H1 (cell line): ENCODE results near the gene NFATC1. TPM values are rescaled to one million over a fixed set of nuclear protein-coding genes. Genes with fewer than 3 reads are reported as not detected.

ENCODE experiments used
- CTCF ChIA-PET: fragments of 300-600 bp; sonication (Branson Sonifier 250); formaldehyde crosslinking; loops from one replicate; lab custom pipeline; 2021; ENCODE audit not compliant: partially characterized antibody; lab: Charles Lee
- POLR2A ChIA-PET: fragments of 300-600 bp; sonication (Branson Sonifier 250); formaldehyde crosslinking; loops from one replicate; lab custom pipeline; 2021; ENCODE audit warnings: inconsistent platforms; ENCODE audit not compliant: partially characterized antibody; lab: Charles Lee
- DNase-seq, 2 experiments: peaks; one replicate each; pipeline versions ENCODE4 v3.0.0 to v3.0.0-alpha.2; 2010 to 2022; ENCODE audit warnings: low spot score in 2 of 2, low read depth in 1 of 2, mixed read lengths in 1 of 2
- FAIRE-seq: peaks from 2 replicates; lab custom pipeline; 2011; peaks lifted over from hg19 to GRCh38; lab: Jason Lieb, UNC
- H2AFZ ChIP-seq: 2 replicates; pipeline ENCODE4 v1.8.1; 2012; ENCODE audit warnings: low read length, inconsistent platforms
- H2AK5ac ChIP-seq: 2 replicates; pipeline ENCODE4 v1.6.1; 2013; ENCODE audit warnings: low read depth, low read length
- H2BK120ac ChIP-seq: replicated peaks from 2 replicates; pipeline ENCODE3; 2013; ENCODE audit warnings: low read depth, low read length, inconsistent platforms
- H2BK12ac ChIP-seq: 2 replicates; pipeline ENCODE4 v1.6.1; 2013; ENCODE audit warnings: low read depth, low read length
- H2BK15ac ChIP-seq: 2 replicates; pipeline ENCODE4 v1.6.1; 2013; ENCODE audit warnings: low read length
- H2BK20ac ChIP-seq: 2 replicates; pipeline ENCODE4 v1.6.1; 2013; ENCODE audit warnings: low read length
- H2BK5ac ChIP-seq: 2 replicates; pipeline ENCODE4 v1.6.1; 2013; ENCODE audit warnings: low read depth, low read length
- H3K14ac ChIP-seq: 2 replicates; pipeline ENCODE4 v1.6.1; 2013; ENCODE audit warnings: inconsistent platforms; ENCODE audit not compliant: insufficient read length
- H3K18ac ChIP-seq: 2 replicates; pipeline ENCODE4 v1.6.1; 2013; ENCODE audit warnings: low read length; ENCODE audit errors: extremely low read depth
- H3K23ac ChIP-seq: 2 replicates; pipeline ENCODE4 v1.6.1; 2013; ENCODE audit warnings: inconsistent platforms; ENCODE audit not compliant: insufficient read length
- H3K23me2 ChIP-seq: 2 replicates; pipeline ENCODE4 v1.6.1; 2013; ENCODE audit warnings: low read depth, low read length
- H3K27ac ChIP-seq: 2 replicates; pipeline ENCODE4 v1.6.1; 2011; ENCODE audit warnings: low read depth, low read length, inconsistent platforms
- H3K27me3 ChIP-seq, 4 experiments: replicated peaks in 1 of 4; 1 replicate in 1 of 4; 2 replicates in 3 of 4; pipeline versions ENCODE4 v1.6.1 to v1.8.1; 2011 to 2013; ENCODE audit warnings: low read length in 3 of 4, mild to moderate bottlenecking in 3 of 4, inconsistent platforms in 2 of 4, mixed read lengths in 2 of 4, moderate library complexity in 1 of 4; ENCODE audit not compliant: control insufficient read depth in 3 of 4, insufficient read depth in 3 of 4; ENCODE audit errors: extremely low read depth in 1 of 4
- H3K36me3 ChIP-seq, 4 experiments: 2 replicates each; pipeline versions ENCODE4 v1.6.1 to v1.8.1; 2011 to 2013; ENCODE audit warnings: mild to moderate bottlenecking in 4 of 4, low read length in 3 of 4, moderate library complexity in 2 of 4, control low read depth in 1 of 4, inconsistent platforms in 1 of 4; ENCODE audit not compliant: insufficient read depth in 4 of 4, control insufficient read depth in 2 of 4
- H3K4ac ChIP-seq: replicated peaks from 2 replicates; pipeline ENCODE3; 2013; ENCODE audit warnings: low read length, low read depth, mixed read lengths, inconsistent platforms; ENCODE audit not compliant: insufficient read length
- H3K4me1 ChIP-seq, 4 experiments: replicated peaks in 1 of 4; 1 replicate in 1 of 4; 2 replicates in 3 of 4; pipeline versions ENCODE4 v1.6.1 to v1.8.1; 2011 to 2013; ENCODE audit warnings: low read length in 3 of 4, inconsistent platforms in 2 of 4, mixed read lengths in 1 of 4; ENCODE audit not compliant: insufficient read depth in 4 of 4, control insufficient read depth in 3 of 4
- H3K4me2 ChIP-seq, 2 experiments: 2 replicates each; pipeline versions ENCODE4 v1.6.1 to v1.8.1; 2011 to 2013; ENCODE audit warnings: low read depth in 2 of 2, low read length in 2 of 2, control low read depth in 1 of 2, inconsistent platforms in 1 of 2, mild to moderate bottlenecking in 1 of 2; ENCODE audit not compliant: insufficient read depth in 1 of 2
- H3K4me3 ChIP-seq, 4 experiments: fragments of 200-600, 300-600 bp in 1 of 4; sonication (generic), shearing (Covaris generic), sonication (Bioruptor Twin) in 1 of 4; 2 replicates each; pipeline versions ENCODE4 v1.5.1 to v1.8.1; 2011 to 2016; ENCODE audit warnings: low read length in 4 of 4, low read depth in 3 of 4, control low read depth in 2 of 4, inconsistent platforms in 2 of 4, mild to moderate bottlenecking in 2 of 4, mixed read lengths in 1 of 4, moderate library complexity in 1 of 4; ENCODE audit not compliant: insufficient read depth in 2 of 4; ENCODE audit errors: extremely low read depth in 1 of 4
- H3K56ac ChIP-seq: replicated peaks from 2 replicates; pipeline ENCODE3; 2013; ENCODE audit warnings: low read depth, mild to moderate bottlenecking, mixed read lengths, low read length, inconsistent platforms; ENCODE audit not compliant: insufficient read length
- H3K79me1 ChIP-seq: 2 replicates; pipeline ENCODE4 v1.6.1; 2013; ENCODE audit warnings: low read depth, low read length, control low read depth
- H3K79me2 ChIP-seq, 2 experiments: 2 replicates each; pipeline versions ENCODE4 v1.6.1 to v1.8.1; 2012 to 2013; ENCODE audit warnings: low read length in 2 of 2, mild to moderate bottlenecking in 2 of 2, inconsistent platforms in 1 of 2; ENCODE audit not compliant: insufficient read depth in 2 of 2, control insufficient read depth in 1 of 2
- H3K9ac ChIP-seq, 4 experiments: replicated peaks in 1 of 4; 1 replicate in 1 of 4; 2 replicates in 3 of 4; pipeline versions ENCODE4 v1.6.1 to v1.8.1; 2011 to 2013; ENCODE audit warnings: low read depth in 3 of 4, low read length in 3 of 4, control low read depth in 2 of 4, mild to moderate bottlenecking in 2 of 4, moderate library complexity in 2 of 4, inconsistent platforms in 1 of 4; ENCODE audit errors: extremely low read depth in 1 of 4
- H3K9me3 ChIP-seq, 2 experiments: 2 replicates each; pipeline versions ENCODE4 v1.6.1 to v1.8.1; 2012 to 2013; ENCODE audit warnings: mild to moderate bottlenecking in 2 of 2, moderate library complexity in 2 of 2, control low read depth in 1 of 2, inconsistent platforms in 1 of 2, low read depth in 1 of 2, low read length in 1 of 2, mixed read lengths in 1 of 2; ENCODE audit not compliant: insufficient read depth in 2 of 2
- H4K20me1 ChIP-seq, 2 experiments: replicated peaks in 1 of 2; 2 replicates each; pipeline versions ENCODE3 to v1.8.1; 2011 to 2013; ENCODE audit warnings: inconsistent platforms in 2 of 2, low read length in 2 of 2, mild to moderate bottlenecking in 1 of 2; ENCODE audit not compliant: insufficient read depth in 2 of 2, control insufficient read depth in 1 of 2
- H4K5ac ChIP-seq: 2 replicates; pipeline ENCODE4 v1.6.1; 2013; ENCODE audit warnings: low read length, low read depth, mixed read lengths, inconsistent platforms; ENCODE audit not compliant: insufficient read length
- H4K8ac ChIP-seq: 2 replicates; pipeline ENCODE4 v1.8.0; 2013; ENCODE audit warnings: mild to moderate bottlenecking, moderate library complexity, low read length, inconsistent platforms; ENCODE audit not compliant: insufficient read depth; ENCODE audit errors: extremely low read depth
- H4K91ac ChIP-seq: replicated peaks from 2 replicates; pipeline ENCODE3; 2013; ENCODE audit warnings: low read length, mixed read lengths, inconsistent platforms; ENCODE audit not compliant: insufficient read length
- EP300 ChIP-seq, 2 experiments: IDR thresholded peaks; 1 replicate in 1 of 2; 2 replicates in 1 of 2; pipeline ENCODE4 v1.6.1; 2011 to 2012; ENCODE audit warnings: low read depth in 2 of 2, low read length in 2 of 2, mild to moderate bottlenecking in 2 of 2, borderline replicate concordance in 1 of 2, inconsistent platforms in 1 of 2, moderate library complexity in 1 of 2
- JUN ChIP-seq: IDR thresholded peaks from 2 replicates; pipeline ENCODE4 v1.6.1; 2011; ENCODE audit warnings: low read depth, mild to moderate bottlenecking, improper control_type of control experiment, low read length
- NANOG ChIP-seq: IDR thresholded peaks from 2 replicates; pipeline ENCODE4 v1.6.1; 2011; ENCODE audit warnings: low read length, low read depth, mild to moderate bottlenecking, inconsistent platforms; ENCODE audit not compliant: insufficient read depth, poor library complexity, severe bottlenecking
- RAD21 ChIP-seq, 2 experiments: IDR thresholded peaks in 1 of 2; conservative IDR thresholded peaks in 1 of 2; 2 replicates each; pipeline ENCODE4 v1.6.1; 2011; ENCODE audit warnings: low read depth in 2 of 2, low read length in 2 of 2, improper control_type of control experiment in 1 of 2, inconsistent platforms in 1 of 2, mild to moderate bottlenecking in 1 of 2, moderate library complexity in 1 of 2
- RBBP5 ChIP-seq: IDR thresholded peaks from 2 replicates; pipeline ENCODE4 v1.7.1; 2012; ENCODE audit warnings: low read depth, mild to moderate bottlenecking, inconsistent platforms, low read length, moderate library complexity, borderline replicate concordance
- SIN3A ChIP-seq, 2 experiments: IDR thresholded peaks in 1 of 2; conservative IDR thresholded peaks in 1 of 2; 2 replicates each; pipeline ENCODE4 v1.6.1; 2011 to 2012; ENCODE audit warnings: low read length in 2 of 2, improper control_type of control experiment in 1 of 2, low read depth in 1 of 2, mild to moderate bottlenecking in 1 of 2
- SIX5 ChIP-seq: IDR thresholded peaks from 2 replicates; pipeline ENCODE4 v1.6.1; 2011; ENCODE audit warnings: mild to moderate bottlenecking, low read depth, low read length
- SP4 ChIP-seq: IDR thresholded peaks from 2 replicates; pipeline ENCODE4 v1.6.1; 2012; ENCODE audit warnings: low read length, inconsistent platforms
- TAF7 ChIP-seq: optimal IDR thresholded peaks from 2 replicates; pipeline ENCODE3; 2011; ENCODE audit warnings: low read depth, mild to moderate bottlenecking, inconsistent platforms, low read length, moderate library complexity, borderline replicate concordance
- WGBS, 2 experiments: shearing (Covaris generic) in 1 of 2; methylation state at CpG; one replicate each; pipeline versions ENCODE4 v1.1.6 to v1.1.7; 2013 to 2015; ENCODE audit warnings: low lambda C conversion rate in 2 of 2, mixed read lengths in 2 of 2, inconsistent platforms in 1 of 2, low coverage in 1 of 2, missing lambda C conversion rate in 1 of 2; ENCODE audit not compliant: insufficient replicate concordance in 2 of 2, insufficient coverage in 1 of 2, insufficient read length in 1 of 2; ENCODE audit errors: extremely low coverage in 1 of 2, missing lambda C conversion rate in 1 of 2; 5-methylcytosine and 5-hydroxymethylcytosine counted together
- polyA plus RNA-seq, 7 experiments: library from polyadenylated mRNA; depleted of rRNA in 3 of 7; stranded (reverse) in 5 of 7; unstranded in 2 of 7; fragments of >200 nt in 5 of 7; fragments of 200-250 nt in 2 of 7; gene quantifications; 1 replicate in 5 of 7; 2 replicates in 1 of 7; 4 replicates in 1 of 7; pipeline versions ENCODE4 v1.2.1 to v1.2.3, GENCODE V29; 2011 to 2013; ENCODE audit warnings: missing spikeins in 2 of 7, mixed read lengths in 2 of 7
- total RNA-seq: library from RNA; stranded (reverse); fragmentation: NEBNext Ultra II Directional; extraction: Animal tissue kit (Norgen Biotek cat#: 25700); gene quantifications from 2 replicates; pipeline ENCODE4 v1.2.1, GENCODE V29; 2021
- TF ChIP-seq, protein P1 (sequence below): IDR thresholded peaks from 2 replicates; pipeline ENCODE4 v1.6.1; 2012; ENCODE audit warnings: inconsistent platforms

Gene NFATC1
- total and polyA plus RNA-seq, 2 of the 8 experiments (the other 6 are each of a cell fraction or from before 2014, with no cell fraction given): 2.0 to 6.6 TPM

DNA sequence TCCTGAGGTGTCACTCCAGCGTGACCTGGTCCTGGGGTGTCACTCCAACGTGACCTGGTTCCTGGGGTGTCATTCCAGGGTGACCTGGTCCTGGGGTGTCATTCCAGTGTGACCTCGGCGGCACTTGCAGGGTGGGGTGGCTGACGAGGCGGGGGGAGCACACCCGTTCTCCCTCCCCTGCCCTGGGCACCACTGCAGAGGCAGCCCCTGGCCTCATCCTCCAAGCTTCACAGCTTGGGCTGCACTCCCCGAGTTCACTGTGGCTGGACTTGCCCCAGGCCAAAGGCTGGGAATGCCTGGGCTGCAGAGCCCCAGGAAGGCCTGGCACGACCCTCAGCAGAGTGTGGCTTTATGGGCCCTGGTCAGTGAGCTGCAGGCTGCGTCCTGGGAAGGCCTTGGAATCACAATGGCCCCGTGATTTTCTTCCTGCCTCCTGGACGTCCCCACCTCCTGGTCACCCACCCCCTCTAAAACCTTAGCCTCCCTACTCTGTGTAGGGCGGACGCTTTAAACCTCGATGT lies 88.3 kb downstream of the NFATC1 start:
- Histone ChIP-seq H3K4me2 (no peak overlapping the region), H2BK15ac (no peak overlapping the region), H3K9me3 (no peaks in the 10 kb centered on the region), H3K4me3 (no peak overlapping the region), H2BK120ac (no peak overlapping the region), H3K4ac (no peak overlapping the region), H2BK5ac (no peak overlapping the region), H2AK5ac (no peak overlapping the region), H2BK12ac (no peak overlapping the region), H3K56ac (no peak overlapping the region), H3K79me2 (no peaks in the 10 kb centered on the region), H3K27ac (no peak overlapping the region), H3K23ac (no peak overlapping the region), H3K18ac (no peak overlapping the region), H3K14ac (no peak overlapping the region), H3K23me2 (no peaks in the 10 kb centered on the region), H3K4me1 (no peaks in the 10 kb centered on the region), H4K5ac (no peak overlapping the region), H3K79me1 (no peaks in the 10 kb centered on the region), H3K36me3 (no peaks in the 10 kb centered on the region), H2AFZ (no peak overlapping the region), H4K8ac (peak overlapping the region; percentile 57; the same call in 1 of the 2 replicates), H3K9ac (no peak overlapping the region; a peak in 1 of 7 replicates), H4K20me1 (no peaks in the 10 kb centered on the region)
- DNase-seq (no peak), FAIRE-seq (no peak)
- WGBS, 2 experiments: 89% methylated on average over 15 of the region's 15 CpGs; no CpG with 5 or more reads in 1 of the 2 experiments
- TF ChIP-seq EP300 (IDR thresholded peaks at IDR 0.05; ENCODE audit: borderline replicate concordance in 1 of 2, low read depth in 2 of 2, low read length in 2 of 2): no peak
- TF ChIP-seq TAF7: no peak
- TF ChIP-seq SIX5: no peak
- TF ChIP-seq SIN3A (conservative IDR thresholded peaks at IDR 0.05 in 1 of 2, IDR thresholded peaks at IDR 0.05 in 1 of 2; ENCODE audit: low read depth in 1 of 2, low read length in 2 of 2): no peak
- TF ChIP-seq RAD21 (IDR thresholded peaks at IDR 0.05 in 1 of 2, conservative IDR thresholded peaks at IDR 0.05 in 1 of 2; ENCODE audit: low read depth in 2 of 2, low read length in 2 of 2): no peak
- no peak for TF ChIP-seq SP4
- no peak for TF ChIP-seq JUN
- TF ChIP-seq, protein P1, sequence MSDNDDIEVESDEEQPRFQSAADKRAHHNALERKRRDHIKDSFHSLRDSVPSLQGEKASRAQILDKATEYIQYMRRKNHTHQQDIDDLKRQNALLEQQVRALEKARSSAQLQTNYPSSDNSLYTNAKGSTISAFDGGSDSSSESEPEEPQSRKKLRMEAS: no peak
- TF ChIP-seq NANOG: no peak
- no peak for TF ChIP-seq RBBP5
- TF ChIP-seq, all 59 proteins: peak for 0
- H2BK20ac ChIP-seq: no peak overlapping the region
- H3K27me3 ChIP-seq: no peaks in the 10 kb centered on the region
- no peak overlapping the region for H4K91ac ChIP-seq
- ChIA-PET CTCF (interaction anchor here (1.2 kb wide), 1 partner anchor 16 kb away, joined by 3 read pairs; no protein-coding TSS in a partner anchor), POLR2A (no interaction called here)
